Panc1 (cell line): ENCODE data around the gene PERCC1. TPM values are rescaled to one million over a fixed set of nuclear protein-coding genes. Genes with fewer than 3 reads are reported as not detected.
A peak's percentile ranks its signal among the peaks of the same experiment; 100 is the strongest.

Source experiments
- ATAC-seq: fragments of 200-7000 bp; cut with Tn5 transposase; 2 replicates; pipeline ENCODE4 v1.9.1; 2020; ENCODE audit warnings: mild to moderate bottlenecking, moderate library complexity
- BruUV-seq: library from RNA; stranded (reverse); fragments of 400-500 nt; replicated peaks from 2 replicates; lab custom pipeline; 2021; lab: Mats Ljungman, UMichigan
- CTCF ChIA-PET: fragments of 300-600 bp; sonication (Branson Sonifier 250); formaldehyde crosslinking; loops from one replicate; lab custom pipeline; 2022; ENCODE audit warnings: antibody characterized with exemption; lab: Charles Lee
- POLR2A ChIA-PET: fragments of 300-600 bp; sonication (Branson Sonifier 250); formaldehyde crosslinking; loops from one replicate; lab custom pipeline; 2022; ENCODE audit warnings: antibody characterized with exemption; lab: Charles Lee
- DNase-seq: peaks from one replicate; pipeline ENCODE4 v3.0.0-alpha.2; 2010; ENCODE audit warnings: low read depth, low spot score
- H3K27ac ChIP-seq: 2 replicates; pipeline ENCODE4 v1.5.1; 2011; ENCODE audit warnings: mild to moderate bottlenecking, low read length, inconsistent platforms
- H3K27me3 ChIP-seq: fragments of 200-500 bp; sonication (Bioruptor generic); 2 replicates; pipeline ENCODE4 v1.6.0; 2014; ENCODE audit warnings: low read length, inconsistent platforms; ENCODE audit not compliant: control insufficient read depth, insufficient read depth
- H3K36me3 ChIP-seq: fragments of 200-500 bp; sonication (Bioruptor generic); 2 replicates; pipeline ENCODE4 v1.5.1; 2014; ENCODE audit warnings: inconsistent platforms, mild to moderate bottlenecking, low read length, moderate library complexity; ENCODE audit not compliant: control insufficient read depth, insufficient read depth
- H3K4me1 ChIP-seq: 2 replicates; pipeline ENCODE4 v1.5.1; 2011; ENCODE audit warnings: inconsistent platforms, mild to moderate bottlenecking, low read length, moderate library complexity; ENCODE audit not compliant: control insufficient read depth, insufficient read depth
- H3K4me3 ChIP-seq, 2 experiments: 2 replicates each; pipeline ENCODE4 v1.5.1; 2011 to 2012; ENCODE audit warnings: low read depth in 2 of 2, low read length in 2 of 2, mild to moderate bottlenecking in 2 of 2, inconsistent platforms in 1 of 2, moderate library complexity in 1 of 2
- H3K9me3 ChIP-seq: fragments of 200-500 bp; sonication (Bioruptor generic); 2 replicates; pipeline ENCODE4 v1.5.1; 2014; ENCODE audit warnings: low read depth, mild to moderate bottlenecking, inconsistent platforms, low read length, moderate library complexity; ENCODE audit not compliant: control insufficient read depth, insufficient read depth
- POLR2AphosphoS5 ChIP-seq: IDR thresholded peaks from 2 replicates; pipeline ENCODE4 v1.6.1; 2012; ENCODE audit warnings: mild to moderate bottlenecking, low read depth, low read length, moderate library complexity
- SIN3A ChIP-seq: IDR thresholded peaks from 2 replicates; pipeline ENCODE4 v1.6.1; 2012; ENCODE audit warnings: low read depth, mild to moderate bottlenecking, low read length, moderate library complexity, borderline replicate concordance; ENCODE audit not compliant: insufficient read depth
- TCF7L2 ChIP-seq: IDR thresholded peaks from 2 replicates; pipeline ENCODE4 v1.6.1; 2011; ENCODE audit warnings: mild to moderate bottlenecking, low read depth, low read length, inconsistent platforms
- in situ Hi-C: cut with HindIII; loops from 2 replicates; pipeline ENCODE4 v1.10.0; 2016; ENCODE audit warnings: low sequenced_read_pairs, low pct_unique_long_range_greater_than_20kb
- intact Hi-C: fragments of 100-400 bp; cut with micrococcal nuclease; formaldehyde crosslinking; loops from one replicate; pipeline ENCODE4 v1.10.0; 2022; ENCODE audit not compliant: unreplicated experiment
- total RNA-seq: library from RNA; stranded (reverse); gene quantifications from one replicate; pipeline ENCODE4 v1.2.1, GENCODE V29; 2021; ENCODE audit not compliant: unreplicated experiment
- TF ChIP-seq, protein P1 (sequence below), 2 experiments: IDR thresholded peaks; 2 replicates each; pipeline ENCODE4 v1.6.1; 2011 to 2012; ENCODE audit warnings: low read depth in 2 of 2, control low read depth in 1 of 2, low read length in 1 of 2, mild to moderate bottlenecking in 1 of 2, moderate library complexity in 1 of 2; ENCODE audit not compliant: insufficient read depth in 1 of 2
- TF ChIP-seq, protein P2 (sequence below): fragments of 450-650 bp; IDR thresholded peaks from 2 replicates; pipeline ENCODE4 v1.5.1; 2017; ENCODE audit warnings: mild to moderate bottlenecking

Gene PERCC1
- total RNA-seq, 1 experiment from 2014 or later: not detected

DNA sequence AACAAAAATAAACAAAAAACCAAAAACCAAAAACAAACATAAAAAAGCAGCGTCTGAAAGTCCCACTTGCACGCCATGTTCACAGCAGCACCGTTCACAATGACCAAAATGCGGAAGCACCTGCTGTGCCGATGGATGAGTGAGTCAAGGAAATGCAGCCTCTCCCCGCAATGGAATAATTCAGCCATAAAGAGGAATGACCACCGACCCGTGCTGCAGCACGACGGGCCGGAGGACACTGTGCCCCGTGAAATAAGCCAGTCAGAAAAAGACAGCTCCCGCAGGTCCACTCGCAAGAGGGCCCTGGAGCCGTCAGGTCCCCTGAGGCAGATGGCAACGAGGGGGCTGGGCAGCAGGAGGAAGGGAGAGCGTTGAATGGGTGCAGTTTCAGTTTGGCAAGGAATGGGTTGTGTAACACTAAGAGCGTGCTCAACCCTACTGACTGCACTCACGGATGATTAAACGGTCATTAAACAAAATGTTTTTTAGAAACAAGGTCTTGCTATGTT is 38.9 kb downstream of the PERCC1 start:
- no TSS peak for BruUV-seq
- Histone ChIP-seq H3K9me3 (no peaks in the 10 kb centered on the region), H3K27ac (no peak overlapping the region; the same call in 1 of the 2 replicates), H3K4me1 (peaks cover 28% of the 10 kb centered on the region), H3K36me3 (no peaks in the 10 kb centered on the region; the same call in 1 of the 2 replicates), H3K27me3 (no peaks in the 10 kb centered on the region), H3K4me3 (no peak overlapping the region)
- POLR2A ChIA-PET: no interaction called here
- CTCF ChIA-PET: no interaction called here
- intact Hi-C loops (no loop called here), in situ Hi-C loops (no loop called here)
- DNase-seq: no peak
- no peak for TF ChIP-seq POLR2AphosphoS5
- no peak for TF ChIP-seq TCF7L2
- TF ChIP-seq, protein P1, sequence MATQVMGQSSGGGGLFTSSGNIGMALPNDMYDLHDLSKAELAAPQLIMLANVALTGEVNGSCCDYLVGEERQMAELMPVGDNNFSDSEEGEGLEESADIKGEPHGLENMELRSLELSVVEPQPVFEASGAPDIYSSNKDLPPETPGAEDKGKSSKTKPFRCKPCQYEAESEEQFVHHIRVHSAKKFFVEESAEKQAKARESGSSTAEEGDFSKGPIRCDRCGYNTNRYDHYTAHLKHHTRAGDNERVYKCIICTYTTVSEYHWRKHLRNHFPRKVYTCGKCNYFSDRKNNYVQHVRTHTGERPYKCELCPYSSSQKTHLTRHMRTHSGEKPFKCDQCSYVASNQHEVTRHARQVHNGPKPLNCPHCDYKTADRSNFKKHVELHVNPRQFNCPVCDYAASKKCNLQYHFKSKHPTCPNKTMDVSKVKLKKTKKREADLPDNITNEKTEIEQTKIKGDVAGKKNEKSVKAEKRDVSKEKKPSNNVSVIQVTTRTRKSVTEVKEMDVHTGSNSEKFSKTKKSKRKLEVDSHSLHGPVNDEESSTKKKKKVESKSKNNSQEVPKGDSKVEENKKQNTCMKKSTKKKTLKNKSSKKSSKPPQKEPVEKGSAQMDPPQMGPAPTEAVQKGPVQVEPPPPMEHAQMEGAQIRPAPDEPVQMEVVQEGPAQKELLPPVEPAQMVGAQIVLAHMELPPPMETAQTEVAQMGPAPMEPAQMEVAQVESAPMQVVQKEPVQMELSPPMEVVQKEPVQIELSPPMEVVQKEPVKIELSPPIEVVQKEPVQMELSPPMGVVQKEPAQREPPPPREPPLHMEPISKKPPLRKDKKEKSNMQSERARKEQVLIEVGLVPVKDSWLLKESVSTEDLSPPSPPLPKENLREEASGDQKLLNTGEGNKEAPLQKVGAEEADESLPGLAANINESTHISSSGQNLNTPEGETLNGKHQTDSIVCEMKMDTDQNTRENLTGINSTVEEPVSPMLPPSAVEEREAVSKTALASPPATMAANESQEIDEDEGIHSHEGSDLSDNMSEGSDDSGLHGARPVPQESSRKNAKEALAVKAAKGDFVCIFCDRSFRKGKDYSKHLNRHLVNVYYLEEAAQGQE (IDR thresholded peaks at IDR 0.05; ENCODE audit: insufficient read depth in 1 of 2, low read depth in 2 of 2, low read length in 1 of 2): no peak
- TF ChIP-seq, protein P2, sequence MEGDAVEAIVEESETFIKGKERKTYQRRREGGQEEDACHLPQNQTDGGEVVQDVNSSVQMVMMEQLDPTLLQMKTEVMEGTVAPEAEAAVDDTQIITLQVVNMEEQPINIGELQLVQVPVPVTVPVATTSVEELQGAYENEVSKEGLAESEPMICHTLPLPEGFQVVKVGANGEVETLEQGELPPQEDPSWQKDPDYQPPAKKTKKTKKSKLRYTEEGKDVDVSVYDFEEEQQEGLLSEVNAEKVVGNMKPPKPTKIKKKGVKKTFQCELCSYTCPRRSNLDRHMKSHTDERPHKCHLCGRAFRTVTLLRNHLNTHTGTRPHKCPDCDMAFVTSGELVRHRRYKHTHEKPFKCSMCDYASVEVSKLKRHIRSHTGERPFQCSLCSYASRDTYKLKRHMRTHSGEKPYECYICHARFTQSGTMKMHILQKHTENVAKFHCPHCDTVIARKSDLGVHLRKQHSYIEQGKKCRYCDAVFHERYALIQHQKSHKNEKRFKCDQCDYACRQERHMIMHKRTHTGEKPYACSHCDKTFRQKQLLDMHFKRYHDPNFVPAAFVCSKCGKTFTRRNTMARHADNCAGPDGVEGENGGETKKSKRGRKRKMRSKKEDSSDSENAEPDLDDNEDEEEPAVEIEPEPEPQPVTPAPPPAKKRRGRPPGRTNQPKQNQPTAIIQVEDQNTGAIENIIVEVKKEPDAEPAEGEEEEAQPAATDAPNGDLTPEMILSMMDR: no peak
- no peak for ATAC-seq

DNA sequence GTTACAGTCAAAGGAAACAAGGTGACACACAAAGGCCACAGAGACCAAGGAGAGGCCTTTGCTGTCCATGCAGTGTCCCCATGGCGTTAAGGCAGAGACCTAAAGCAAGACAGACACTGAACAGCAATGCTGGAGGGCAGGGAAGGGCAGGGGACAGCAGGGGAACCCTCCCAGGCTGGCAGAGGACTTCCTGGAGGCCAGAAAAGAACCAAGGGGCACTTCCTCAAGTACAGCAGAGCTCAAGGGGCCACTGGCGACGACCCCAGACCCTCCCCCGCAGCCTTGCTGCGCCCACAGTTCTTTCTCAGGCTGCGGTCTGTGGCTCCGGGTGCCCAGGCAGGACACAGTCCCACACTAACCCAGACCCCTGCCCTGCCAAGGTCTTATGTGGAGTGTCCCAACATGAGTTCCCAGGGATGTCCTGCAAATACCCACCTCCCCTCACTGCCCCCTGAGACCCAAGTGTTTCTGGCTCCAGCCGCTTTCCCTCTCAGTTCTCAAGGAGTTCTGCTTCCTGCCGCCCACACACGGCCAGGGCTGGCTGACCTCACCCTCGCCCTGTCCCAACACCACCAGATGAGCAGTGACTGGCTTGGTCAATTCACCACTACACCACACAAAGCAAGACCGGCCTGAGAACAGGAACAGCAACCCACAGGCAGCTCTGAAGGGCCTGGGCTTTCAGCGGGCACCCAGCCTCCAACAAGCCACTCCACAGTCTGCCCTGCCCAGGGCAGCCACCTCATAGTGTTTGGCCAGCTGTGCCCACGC is 39.8 kb downstream of the PERCC1 start:
- TF ChIP-seq, protein P1 (IDR thresholded peaks at IDR 0.05; ENCODE audit: insufficient read depth in 1 of 2, low read depth in 2 of 2, low read length in 1 of 2): no peak
- TF ChIP-seq POLR2AphosphoS5: no peak
- TF ChIP-seq TCF7L2: no peak
- no peak for TF ChIP-seq SIN3A
- TF ChIP-seq, protein P2: no peak
- in situ Hi-C loops: no loop called here
- no peak for DNase-seq
- BruUV-seq: no TSS peak
- Histone ChIP-seq H3K36me3 (no peaks in the 10 kb centered on the region; the same call in 1 of the 2 replicates), H3K27ac (peak overlapping the region; percentile 19; the same call in 1 of the 2 replicates), H3K4me3 (no peak overlapping the region), H3K4me1 (peaks cover 28% of the 10 kb centered on the region), H3K27me3 (no peaks in the 10 kb centered on the region), H3K9me3 (no peaks in the 10 kb centered on the region)
- intact Hi-C loops: no loop called here
- ChIA-PET POLR2A (no interaction called here), CTCF (no interaction called here)
- no peak for ATAC-seq
